B cell (primary cell): ENCODE measurements around the gene AQP12B.

Source experiments
- CTCF ChIP-seq: fragments of 200-600 bp; IDR thresholded peaks from one replicate; pipeline ENCODE4 v1.8.0; 2022; ENCODE audit warnings: antibody characterized with exemption, mild to moderate bottlenecking
- EZH2 ChIP-seq: IDR thresholded peaks from 2 replicates; pipeline ENCODE4 v1.6.1; 2012; ENCODE audit warnings: borderline replicate concordance, low read depth, mild to moderate bottlenecking, moderate library complexity, low read length; ENCODE audit not compliant: insufficient read depth, poor library complexity, severe bottlenecking

- TF ChIP-seq CTCF (no peak), EZH2 (no peak)
Observed at GRCh38 chr2:240639566-240639965, 43.1 kb downstream of the AQP12B start.
